ENCODE data around the gene OR10H1. TPM values are rescaled to one million over a fixed set of nuclear protein-coding genes. Genes with fewer than 3 reads are reported as not detected.
"Not testable (repeated sequence)": the region's sequence is repeated elsewhere in the genome, so short reads cannot be mapped to it uniquely, and the experiment has no call there.

OR10H1 gene
- total RNA-seq, 1 donor from 2014 or later = not detected

GRCh38 chr19:15825753-15826152 is 10.3 kb upstream of the OR10H1 start:
- DNase-seq (ENCODE audit: low read depth) = no peak
- TF ChIP-seq CTCF (conservative IDR thresholded peaks at IDR 0.05; ENCODE audit: low read depth, low read length) = no peak
- H3K4me3 ChIP-seq (ENCODE audit: low read depth, low read length) = no peak overlapping the region

GRCh38 chr19:15820646-15821045 is 5.2 kb upstream of the OR10H1 start:
- no peak for DNase-seq (ENCODE audit: low read depth)

GRCh38 chr19:15813916-15814315 is 1.5 kb downstream of the OR10H1 start:
- H3K4me3 ChIP-seq (ENCODE audit: low read depth, low read length) = no peak overlapping the region
- no peak for TF ChIP-seq CTCF (conservative IDR thresholded peaks at IDR 0.05; ENCODE audit: low read depth, low read length)
- DNase-seq (ENCODE audit: low read depth) = no peak

More at GRCh38 chr19:15820646-15821045, 5.2 kb upstream of the OR10H1 start:
- no peak for TF ChIP-seq CTCF (conservative IDR thresholded peaks at IDR 0.05; ENCODE audit: low read depth, low read length)
- no peak overlapping the region for H3K4me3 ChIP-seq (ENCODE audit: low read depth, low read length)

- DNase-seq (ENCODE audit: low read depth) = no peak
- H3K4me3 ChIP-seq (ENCODE audit: low read depth, low read length) = no peak overlapping the region
- TF ChIP-seq CTCF (conservative IDR thresholded peaks at IDR 0.05; ENCODE audit: low read depth, low read length) = peak; percentile 77
Measured at GRCh38 chr19:15812060-15812722, 3.3 kb downstream of the OR10H1 start.

- no peak for DNase-seq (ENCODE audit: low read depth)
- H3K4me3 ChIP-seq (ENCODE audit: low read depth, low read length) = no peak overlapping the region
- TF ChIP-seq CTCF (conservative IDR thresholded peaks at IDR 0.05; ENCODE audit: low read depth, low read length) = no peak
Measured at GRCh38 chr19:15811476-15811875, 4.0 kb downstream of the OR10H1 start.

GRCh38 chr19:15810335-15810734 is 5.1 kb downstream of the OR10H1 start:
- no peak for DNase-seq (ENCODE audit: low read depth)
- TF ChIP-seq CTCF (conservative IDR thresholded peaks at IDR 0.05; ENCODE audit: low read depth, low read length) = peak; percentile 48

GRCh38 chr19:15794279-15794678 is 21.2 kb downstream of the OR10H1 start:
- DNase-seq (ENCODE audit: low read depth); H3K4me3 ChIP-seq (ENCODE audit: low read depth, low read length): not testable (repeated sequence)

More at GRCh38 chr19:15810335-15810734, 5.1 kb downstream of the OR10H1 start:
- no peak overlapping the region for H3K4me3 ChIP-seq (ENCODE audit: low read depth, low read length)
